Fibroblast of lung (primary cell): ENCODE measurements around the gene RAPGEF5. TPM values are rescaled to one million over a fixed set of nuclear protein-coding genes. Genes with fewer than 3 reads are reported as not detected.

Experiments
- DNase-seq, 2 donors: peaks; one replicate each; pipeline versions ENCODE4 v3.0.0 to v3.0.0-alpha.2; 2010; ENCODE audit warnings: low read depth in 2 of 2
- H2AFZ ChIP-seq: 2 replicates; pipeline ENCODE4 v1.5.1; 2012; ENCODE audit warnings: low read length, control low read depth, inconsistent platforms
- H3K27ac ChIP-seq: 2 replicates; pipeline ENCODE4 v1.5.1; 2011; ENCODE audit warnings: low read length, control low read depth; ENCODE audit not compliant: insufficient read depth
- H3K27me3 ChIP-seq: 2 replicates; pipeline ENCODE4 v1.5.1; 2011; ENCODE audit warnings: mild to moderate bottlenecking, low read length; ENCODE audit not compliant: control insufficient read depth, insufficient read depth
- H3K36me3 ChIP-seq: 2 replicates; pipeline ENCODE4 v1.5.1; 2011; ENCODE audit warnings: low read length; ENCODE audit not compliant: control insufficient read depth, insufficient read depth
- H3K4me1 ChIP-seq: 2 replicates; pipeline ENCODE4 v1.5.1; 2011; ENCODE audit warnings: low read length; ENCODE audit not compliant: control insufficient read depth, insufficient read depth; ENCODE audit errors: extremely low read depth
- H3K4me2 ChIP-seq: 2 replicates; pipeline ENCODE4 v1.5.1; 2011; ENCODE audit warnings: low read length, control low read depth; ENCODE audit not compliant: insufficient read depth; ENCODE audit errors: extremely low read depth
- H3K4me3 ChIP-seq, 4 experiments: fragments of 200-600 bp in 1 of 4; sonication (generic) in 1 of 4; replicated peaks in 1 of 4; 2 replicates each; pipeline ENCODE4 v1.5.1; 2011 to 2016; ENCODE audit warnings: low read length in 4 of 4, low read depth in 3 of 4, mild to moderate bottlenecking in 3 of 4, control low read depth in 2 of 4, inconsistent platforms in 1 of 4, mixed read lengths in 1 of 4; ENCODE audit not compliant: insufficient read depth in 1 of 4; ENCODE audit errors: control extremely low read depth in 1 of 4
- H3K79me2 ChIP-seq: 2 replicates; pipeline ENCODE4 v1.5.1; 2012; ENCODE audit warnings: mild to moderate bottlenecking, low read length, inconsistent platforms; ENCODE audit not compliant: control insufficient read depth, insufficient read depth
- H3K9ac ChIP-seq: 2 replicates; pipeline ENCODE4 v1.5.1; 2011; ENCODE audit warnings: mild to moderate bottlenecking, low read length, control low read depth; ENCODE audit not compliant: insufficient read depth
- H3K9me3 ChIP-seq: 2 replicates; pipeline ENCODE4 v1.5.1; 2012; ENCODE audit warnings: low read depth, low read length; ENCODE audit not compliant: control insufficient read depth, insufficient read depth
- H4K20me1 ChIP-seq: 2 replicates; pipeline ENCODE4 v1.5.1; 2011; ENCODE audit warnings: low read length; ENCODE audit not compliant: control insufficient read depth, insufficient read depth; ENCODE audit errors: extremely low read depth
- EZH2 ChIP-seq: IDR thresholded peaks from 2 replicates; pipeline ENCODE4 v1.5.1; 2012; ENCODE audit warnings: low read length, control low read depth, mild to moderate bottlenecking; ENCODE audit errors: missing control alignments
- polyA plus RNA-seq, 2 donors: library from polyadenylated mRNA; depleted of rRNA in 1 of 2; stranded (reverse) in 1 of 2; unstranded in 1 of 2; fragments of >200 nt; gene quantifications; 2 replicates each; pipeline ENCODE4 v1.2.1, GENCODE V29; 2011 to 2012; ENCODE audit warnings: missing spikeins in 1 of 2
- total RNA-seq: library from RNA; depleted of rRNA; stranded (reverse); fragments of >200 nt; gene quantifications from 2 replicates; pipeline ENCODE4 v1.2.1, GENCODE V29; 2014
- TF ChIP-seq, protein P1 (sequence below), 2 donors: IDR thresholded peaks in 1 of 2; conservative IDR thresholded peaks in 1 of 2; 1 replicate in 1 of 2; 2 replicates in 1 of 2; pipeline ENCODE4 v1.5.1; 2011 to 2012; ENCODE audit warnings: low read length in 2 of 2, control low read depth in 1 of 2, inconsistent platforms in 1 of 2, low read depth in 1 of 2, mild to moderate bottlenecking in 1 of 2

RAPGEF5 gene
- total and polyA plus RNA-seq, 2 donors (not counting 1 experiment from before 2014, with no cell fraction given), result 1.4 to 1.5 TPM

DNA sequence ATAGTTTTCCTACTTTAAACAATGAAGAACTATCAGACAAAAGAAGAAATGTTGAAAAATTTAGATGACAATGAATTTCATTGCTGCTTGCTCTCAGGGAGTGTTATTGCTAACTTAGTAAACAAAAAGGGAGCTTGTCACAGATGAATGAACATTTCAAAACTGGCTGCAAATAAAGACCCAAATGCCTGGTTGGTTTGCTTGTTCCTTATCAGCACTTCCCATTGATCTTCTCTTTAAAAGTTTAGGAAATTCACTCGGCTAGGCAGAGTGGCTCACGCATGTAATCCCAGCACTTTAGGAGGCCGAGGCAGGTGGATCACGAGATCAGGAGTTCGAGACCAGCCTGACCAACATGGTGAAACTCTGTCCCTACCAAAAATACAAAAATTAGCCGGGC is 167.2 kb downstream of the RAPGEF5 start:
- Histone ChIP-seq H3K9me3 (no peaks in the 10 kb centered on the region), H3K4me1 (no peaks in the 10 kb centered on the region), H4K20me1 (no peaks in the 10 kb centered on the region), H3K27ac (no peak overlapping the region), H3K79me2 (no peaks in the 10 kb centered on the region), H3K9ac (no peak overlapping the region), H3K4me2 (no peak overlapping the region), H2AFZ (no peak overlapping the region), H3K4me3 (no peak overlapping the region), H3K27me3 (no peaks in the 10 kb centered on the region), H3K36me3 (no peaks in the 10 kb centered on the region)
- DNase-seq, result no peak
- TF ChIP-seq, protein P1, sequence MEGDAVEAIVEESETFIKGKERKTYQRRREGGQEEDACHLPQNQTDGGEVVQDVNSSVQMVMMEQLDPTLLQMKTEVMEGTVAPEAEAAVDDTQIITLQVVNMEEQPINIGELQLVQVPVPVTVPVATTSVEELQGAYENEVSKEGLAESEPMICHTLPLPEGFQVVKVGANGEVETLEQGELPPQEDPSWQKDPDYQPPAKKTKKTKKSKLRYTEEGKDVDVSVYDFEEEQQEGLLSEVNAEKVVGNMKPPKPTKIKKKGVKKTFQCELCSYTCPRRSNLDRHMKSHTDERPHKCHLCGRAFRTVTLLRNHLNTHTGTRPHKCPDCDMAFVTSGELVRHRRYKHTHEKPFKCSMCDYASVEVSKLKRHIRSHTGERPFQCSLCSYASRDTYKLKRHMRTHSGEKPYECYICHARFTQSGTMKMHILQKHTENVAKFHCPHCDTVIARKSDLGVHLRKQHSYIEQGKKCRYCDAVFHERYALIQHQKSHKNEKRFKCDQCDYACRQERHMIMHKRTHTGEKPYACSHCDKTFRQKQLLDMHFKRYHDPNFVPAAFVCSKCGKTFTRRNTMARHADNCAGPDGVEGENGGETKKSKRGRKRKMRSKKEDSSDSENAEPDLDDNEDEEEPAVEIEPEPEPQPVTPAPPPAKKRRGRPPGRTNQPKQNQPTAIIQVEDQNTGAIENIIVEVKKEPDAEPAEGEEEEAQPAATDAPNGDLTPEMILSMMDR (conservative IDR thresholded peaks at IDR 0.05 in 1 of 2, IDR thresholded peaks at IDR 0.05 in 1 of 2; ENCODE audit: low read depth in 1 of 2, low read length in 2 of 2), result no peak
- TF ChIP-seq EZH2, result no peak

DNA sequence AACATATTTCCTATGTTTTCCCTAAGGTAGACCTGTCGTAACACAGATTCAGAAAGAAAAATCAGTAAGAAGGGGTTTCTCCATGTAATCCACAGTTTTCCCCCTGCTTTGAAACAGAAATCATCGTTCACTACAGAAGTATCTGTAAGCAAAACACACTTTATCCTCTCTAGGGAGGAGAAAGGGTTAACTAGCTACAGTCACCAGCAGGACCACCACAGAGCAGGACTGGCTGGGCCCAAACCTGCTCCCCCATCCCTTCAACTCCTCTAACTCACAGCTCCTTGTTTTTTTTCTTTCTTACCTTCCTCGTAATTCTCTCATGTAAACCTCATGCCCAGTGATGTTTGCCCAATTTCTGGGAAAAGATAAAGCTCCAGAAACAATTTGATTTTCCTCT is 167.7 kb downstream of the RAPGEF5 start:
- Histone ChIP-seq H4K20me1 (no peaks in the 10 kb centered on the region), H3K79me2 (no peaks in the 10 kb centered on the region), H3K9me3 (no peaks in the 10 kb centered on the region), H3K27me3 (no peaks in the 10 kb centered on the region), H2AFZ (no peak overlapping the region), H3K4me3 (no peak overlapping the region), H3K27ac (no peak overlapping the region), H3K4me1 (no peaks in the 10 kb centered on the region), H3K36me3 (no peaks in the 10 kb centered on the region), H3K4me2 (no peak overlapping the region), H3K9ac (no peak overlapping the region)
- DNase-seq, result no peak
- TF ChIP-seq, protein P1 (conservative IDR thresholded peaks at IDR 0.05 in 1 of 2, IDR thresholded peaks at IDR 0.05 in 1 of 2; ENCODE audit: low read depth in 1 of 2, low read length in 2 of 2), result no peak
- TF ChIP-seq EZH2, result no peak

DNA sequence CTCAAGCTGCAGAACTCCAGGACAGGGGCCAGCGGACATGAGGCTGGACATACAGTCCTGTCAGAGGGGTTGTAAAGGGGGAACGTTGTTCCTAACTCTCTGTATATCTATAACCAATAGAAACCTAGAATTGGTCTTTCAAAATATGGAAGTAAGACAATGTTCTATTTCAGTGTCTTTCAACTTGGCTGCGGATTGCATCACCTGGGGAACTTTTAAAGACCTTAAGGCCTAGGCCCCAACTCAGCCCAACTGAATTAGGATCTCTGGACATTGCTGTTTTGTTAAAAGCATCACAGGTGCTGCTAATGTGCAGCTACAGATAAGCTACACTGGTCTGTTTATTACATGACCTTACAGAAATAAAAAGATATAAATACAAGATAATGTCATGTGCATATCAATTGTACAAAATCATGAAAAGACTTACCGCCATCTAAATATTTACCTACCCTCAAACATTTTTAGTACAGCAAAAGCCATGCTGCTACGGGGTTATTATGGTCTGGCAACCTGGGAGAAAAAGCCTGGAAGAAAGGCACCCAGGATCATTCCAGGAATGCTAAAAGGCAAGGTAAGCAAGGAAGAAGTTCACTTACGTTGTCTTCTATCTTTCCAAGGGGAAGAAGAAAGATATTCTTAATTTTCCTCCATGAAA is 169.1 kb downstream of the RAPGEF5 start:
- H3K4me3 ChIP-seq, result no peak overlapping the region
- no peak for DNase-seq
- H2AFZ ChIP-seq, result no peak overlapping the region
- H3K79me2 ChIP-seq, result no peaks in the 10 kb centered on the region
- no peak overlapping the region for H3K27ac ChIP-seq
- no peaks in the 10 kb centered on the region for H4K20me1 ChIP-seq
- H3K4me2 ChIP-seq, result no peak overlapping the region
- no peaks in the 10 kb centered on the region for H3K36me3 ChIP-seq
- H3K27me3 ChIP-seq, result no peaks in the 10 kb centered on the region
- no peaks in the 10 kb centered on the region for H3K4me1 ChIP-seq
- TF ChIP-seq EZH2, result no peak
- no peaks in the 10 kb centered on the region for H3K9me3 ChIP-seq
- no peak overlapping the region for H3K9ac ChIP-seq
